Measurements from ENCODE around the gene NCSTN. TPM values are rescaled to one million over a fixed set of nuclear protein-coding genes. Genes with fewer than 3 reads are reported as not detected.

NCSTN gene
- total and polyA plus RNA-seq, 10 of the 15 experiments (the other 5 are each of a cell fraction or from before 2014, with no cell fraction given): 33.3 to 88.2 (median 60.4) TPM

DNA sequence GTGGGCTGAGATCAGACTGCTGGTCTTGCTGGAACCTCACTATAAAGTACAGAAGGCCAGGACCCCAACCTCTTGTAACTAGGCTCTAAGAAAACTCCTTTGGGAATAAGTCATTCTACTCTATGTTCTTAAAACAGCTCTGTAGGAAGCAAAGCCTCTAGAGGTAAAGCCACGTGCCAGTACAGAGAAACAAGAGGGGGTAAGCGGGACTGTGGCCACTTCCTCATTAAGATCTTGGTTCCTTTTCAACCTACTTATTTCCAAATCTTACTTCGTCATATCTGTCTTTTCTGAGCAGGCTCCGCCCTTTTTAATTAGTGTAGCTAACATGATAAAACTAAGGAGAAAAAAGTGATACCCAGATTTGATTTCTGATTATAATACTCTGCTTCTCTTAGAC is 3.8 kb downstream of the NCSTN start (continued):
- TF ChIP-seq, protein P1, sequence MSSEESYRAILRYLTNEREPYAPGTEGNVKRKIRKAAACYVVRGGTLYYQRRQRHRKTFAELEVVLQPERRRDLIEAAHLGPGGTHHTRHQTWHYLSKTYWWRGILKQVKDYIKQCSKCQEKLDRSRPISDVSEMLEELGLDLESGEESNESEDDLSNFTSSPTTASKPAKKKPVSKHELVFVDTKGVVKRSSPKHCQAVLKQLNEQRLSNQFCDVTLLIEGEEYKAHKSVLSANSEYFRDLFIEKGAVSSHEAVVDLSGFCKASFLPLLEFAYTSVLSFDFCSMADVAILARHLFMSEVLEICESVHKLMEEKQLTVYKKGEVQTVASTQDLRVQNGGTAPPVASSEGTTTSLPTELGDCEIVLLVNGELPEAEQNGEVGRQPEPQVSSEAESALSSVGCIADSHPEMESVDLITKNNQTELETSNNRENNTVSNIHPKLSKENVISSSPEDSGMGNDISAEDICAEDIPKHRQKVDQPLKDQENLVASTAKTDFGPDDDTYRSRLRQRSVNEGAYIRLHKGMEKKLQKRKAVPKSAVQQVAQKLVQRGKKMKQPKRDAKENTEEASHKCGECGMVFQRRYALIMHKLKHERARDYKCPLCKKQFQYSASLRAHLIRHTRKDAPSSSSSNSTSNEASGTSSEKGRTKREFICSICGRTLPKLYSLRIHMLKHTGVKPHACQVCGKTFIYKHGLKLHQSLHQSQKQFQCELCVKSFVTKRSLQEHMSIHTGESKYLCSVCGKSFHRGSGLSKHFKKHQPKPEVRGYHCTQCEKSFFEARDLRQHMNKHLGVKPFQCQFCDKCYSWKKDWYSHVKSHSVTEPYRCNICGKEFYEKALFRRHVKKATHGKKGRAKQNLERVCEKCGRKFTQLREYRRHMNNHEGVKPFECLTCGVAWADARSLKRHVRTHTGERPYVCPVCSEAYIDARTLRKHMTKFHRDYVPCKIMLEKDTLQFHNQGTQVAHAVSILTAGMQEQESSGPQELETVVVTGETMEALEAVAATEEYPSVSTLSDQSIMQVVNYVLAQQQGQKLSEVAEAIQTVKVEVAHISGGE (CRISPR knock-in tag; IDR thresholded peaks at IDR 0.05): no peak
- TF ChIP-seq TAF1 (IDR thresholded peaks at IDR 0.05; ENCODE audit: borderline replicate concordance, low read depth, low read length) (no peak), BCL11A (IDR thresholded peaks at IDR 0.05; ENCODE audit: low read depth, low read length) (0 out of 2 replicates have a peak, but pooled peaks have one; percentile 12), MYC (IDR thresholded peaks at IDR 0.05; ENCODE audit: insufficient read depth, insufficient read length, insufficient replicate concordance, low read length, severe bottlenecking) (no peak), YBX1 (IDR thresholded peaks at IDR 0.05) (no peak), ESRRA (IDR thresholded peaks at IDR 0.05; ENCODE audit: low read length) (no peak), NKRF (conservative IDR thresholded peaks at IDR 0.05) (0 out of 2 replicates have a peak, but pooled peaks have one; percentile 28), HSF1 (IDR thresholded peaks at IDR 0.05; ENCODE audit: low read depth, low read length) (no peak), SMAD1 (IDR thresholded peaks at IDR 0.05; ENCODE audit: low read depth, partially characterized antibody) (no peak), FOS (IDR thresholded peaks at IDR 0.05; ENCODE audit: borderline replicate concordance, extremely low read depth, insufficient read length) (no peak), JUND (IDR thresholded peaks at IDR 0.05; ENCODE audit: low read depth, low read length) (no peak), PML (IDR thresholded peaks at IDR 0.05; ENCODE audit: low read length) (no peak), SREBF1 (IDR thresholded peaks at IDR 0.05; ENCODE audit: low read length) (no peak), ZNF24 (IDR thresholded peaks at IDR 0.05) (no peak), KAT2A (conservative IDR thresholded peaks at IDR 0.05; ENCODE audit: control insufficient read depth, low read depth, low read length) (no peak)
- TF ChIP-seq, protein P2, sequence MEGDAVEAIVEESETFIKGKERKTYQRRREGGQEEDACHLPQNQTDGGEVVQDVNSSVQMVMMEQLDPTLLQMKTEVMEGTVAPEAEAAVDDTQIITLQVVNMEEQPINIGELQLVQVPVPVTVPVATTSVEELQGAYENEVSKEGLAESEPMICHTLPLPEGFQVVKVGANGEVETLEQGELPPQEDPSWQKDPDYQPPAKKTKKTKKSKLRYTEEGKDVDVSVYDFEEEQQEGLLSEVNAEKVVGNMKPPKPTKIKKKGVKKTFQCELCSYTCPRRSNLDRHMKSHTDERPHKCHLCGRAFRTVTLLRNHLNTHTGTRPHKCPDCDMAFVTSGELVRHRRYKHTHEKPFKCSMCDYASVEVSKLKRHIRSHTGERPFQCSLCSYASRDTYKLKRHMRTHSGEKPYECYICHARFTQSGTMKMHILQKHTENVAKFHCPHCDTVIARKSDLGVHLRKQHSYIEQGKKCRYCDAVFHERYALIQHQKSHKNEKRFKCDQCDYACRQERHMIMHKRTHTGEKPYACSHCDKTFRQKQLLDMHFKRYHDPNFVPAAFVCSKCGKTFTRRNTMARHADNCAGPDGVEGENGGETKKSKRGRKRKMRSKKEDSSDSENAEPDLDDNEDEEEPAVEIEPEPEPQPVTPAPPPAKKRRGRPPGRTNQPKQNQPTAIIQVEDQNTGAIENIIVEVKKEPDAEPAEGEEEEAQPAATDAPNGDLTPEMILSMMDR (IDR thresholded peaks at IDR 0.05 in 2 of 3, conservative IDR thresholded peaks at IDR 0.05 in 1 of 3; ENCODE audit: control insufficient read depth in 2 of 3, extremely low read depth in 1 of 3, insufficient read depth in 1 of 3, low read depth in 3 of 3, low read length in 3 of 3): no peak

Data from GM12878 (cell line).